ENCODE results near the gene SLC5A6.
A peak's percentile ranks its signal among the peaks of the same experiment; 100 is the strongest.
"Not testable (repeated sequence)": the region's sequence is repeated elsewhere in the genome, so short reads cannot be mapped to it uniquely, and the experiment has no call there.

Gene SLC5A6

GRCh38 chr2:27177441-27178351 lies 34.4 kb downstream of the SLC5A6 start:
- FAIRE-seq (peak; percentile 17), DNase-seq (ENCODE audit: low spot score) (no peak)

DNA sequence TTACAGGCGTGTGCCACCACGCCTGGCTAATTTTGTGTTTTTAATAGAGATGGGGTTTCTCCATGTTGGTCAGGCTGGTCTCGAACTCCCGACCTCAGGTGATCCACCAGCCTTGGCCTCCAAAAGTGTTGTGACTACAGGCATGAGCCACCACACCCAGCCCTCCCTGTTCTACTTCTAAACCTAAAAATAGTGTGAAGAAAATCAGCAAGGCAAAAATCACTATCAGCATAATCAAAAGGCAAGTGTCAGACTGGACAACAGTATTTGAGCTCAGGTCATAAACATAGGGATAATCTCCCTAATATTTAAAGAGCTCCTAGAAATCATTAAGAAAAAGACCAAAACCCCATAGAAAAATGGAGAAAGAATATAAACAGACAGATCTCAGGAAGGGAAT lies 36.3 kb downstream of the SLC5A6 start:
- FAIRE-seq = not testable (repeated sequence)

GRCh38 chr2:27175330-27175729 lies 36.7 kb downstream of the SLC5A6 start:
- DNase-seq (ENCODE audit: low spot score) = no peak
- no peak for FAIRE-seq

More for the DNA sequence above, 36.3 kb downstream of the SLC5A6 start:
- DNase-seq (ENCODE audit: low spot score) = not testable (repeated sequence)

DNA sequence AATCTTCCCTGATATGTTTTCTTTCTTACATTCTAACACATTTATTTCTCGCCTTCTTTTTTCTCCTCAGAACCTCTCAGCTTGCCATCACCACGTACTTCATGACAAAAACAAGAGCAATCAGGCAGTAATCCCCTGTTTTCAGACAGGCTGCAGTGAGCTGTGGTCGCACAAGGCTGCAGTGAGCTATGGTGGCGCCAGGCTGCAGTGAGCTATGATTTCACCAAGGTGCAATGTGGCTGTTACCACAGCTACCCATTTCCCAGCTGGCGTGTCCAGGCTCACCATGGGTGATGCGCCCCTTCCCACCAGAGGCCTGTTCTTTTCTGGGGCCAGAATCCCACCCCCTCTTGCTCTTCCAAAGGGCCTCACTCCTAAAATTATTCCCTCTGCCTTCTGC lies 37.4 kb downstream of the SLC5A6 start:
- DNase-seq (ENCODE audit: low spot score) (no peak), FAIRE-seq (no peak)

- FAIRE-seq (no peak), DNase-seq (ENCODE audit: low spot score) (no peak)
These were observed 40.7 kb downstream of the SLC5A6 start for GRCh38 chr2:27171351-27171848.

GRCh38 chr2:27170581-27171337 lies 41.3 kb downstream of the SLC5A6 start:
- FAIRE-seq = no peak
- DNase-seq (ENCODE audit: low spot score) = no peak

DNA sequence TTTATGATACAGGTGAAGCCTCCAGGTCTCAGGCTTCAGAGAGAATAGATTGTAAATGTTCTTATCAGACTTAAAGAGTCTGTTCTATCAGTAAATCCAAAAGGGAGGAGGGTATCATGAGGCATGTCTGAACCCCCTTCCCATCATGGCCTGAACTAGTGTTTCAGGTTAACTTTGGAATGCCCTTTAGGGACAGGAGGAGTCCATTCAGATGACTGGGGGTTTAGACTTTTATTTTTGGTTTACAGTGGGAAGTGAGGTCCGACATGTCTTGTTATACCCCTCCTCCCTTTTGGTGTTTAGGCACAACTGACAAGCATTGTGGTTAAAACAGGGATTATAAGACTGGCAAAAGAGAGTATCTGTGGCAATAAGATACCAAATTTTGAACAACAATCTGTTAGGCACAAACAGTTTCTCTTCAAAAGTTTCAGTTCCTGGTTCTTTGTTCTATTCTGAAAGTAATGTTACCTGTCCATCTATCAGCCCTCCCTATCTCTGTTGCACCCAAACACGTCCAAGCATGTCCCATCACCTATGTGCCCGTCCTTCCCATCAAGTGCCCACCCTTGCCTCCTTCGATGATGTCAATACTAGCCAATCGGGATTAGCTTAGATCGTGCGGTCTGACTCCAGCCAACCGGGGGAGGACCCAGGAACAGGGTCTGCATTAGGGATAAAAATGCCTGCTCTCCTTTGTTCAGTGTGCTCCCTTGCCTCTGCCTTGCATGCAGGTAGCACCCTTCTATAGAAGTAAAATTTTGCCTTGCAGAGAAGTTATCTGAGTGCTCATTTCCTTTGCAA lies 46.9 kb downstream of the SLC5A6 start:
- FAIRE-seq = no peak
- no peak for DNase-seq (ENCODE audit: low spot score)

DNA sequence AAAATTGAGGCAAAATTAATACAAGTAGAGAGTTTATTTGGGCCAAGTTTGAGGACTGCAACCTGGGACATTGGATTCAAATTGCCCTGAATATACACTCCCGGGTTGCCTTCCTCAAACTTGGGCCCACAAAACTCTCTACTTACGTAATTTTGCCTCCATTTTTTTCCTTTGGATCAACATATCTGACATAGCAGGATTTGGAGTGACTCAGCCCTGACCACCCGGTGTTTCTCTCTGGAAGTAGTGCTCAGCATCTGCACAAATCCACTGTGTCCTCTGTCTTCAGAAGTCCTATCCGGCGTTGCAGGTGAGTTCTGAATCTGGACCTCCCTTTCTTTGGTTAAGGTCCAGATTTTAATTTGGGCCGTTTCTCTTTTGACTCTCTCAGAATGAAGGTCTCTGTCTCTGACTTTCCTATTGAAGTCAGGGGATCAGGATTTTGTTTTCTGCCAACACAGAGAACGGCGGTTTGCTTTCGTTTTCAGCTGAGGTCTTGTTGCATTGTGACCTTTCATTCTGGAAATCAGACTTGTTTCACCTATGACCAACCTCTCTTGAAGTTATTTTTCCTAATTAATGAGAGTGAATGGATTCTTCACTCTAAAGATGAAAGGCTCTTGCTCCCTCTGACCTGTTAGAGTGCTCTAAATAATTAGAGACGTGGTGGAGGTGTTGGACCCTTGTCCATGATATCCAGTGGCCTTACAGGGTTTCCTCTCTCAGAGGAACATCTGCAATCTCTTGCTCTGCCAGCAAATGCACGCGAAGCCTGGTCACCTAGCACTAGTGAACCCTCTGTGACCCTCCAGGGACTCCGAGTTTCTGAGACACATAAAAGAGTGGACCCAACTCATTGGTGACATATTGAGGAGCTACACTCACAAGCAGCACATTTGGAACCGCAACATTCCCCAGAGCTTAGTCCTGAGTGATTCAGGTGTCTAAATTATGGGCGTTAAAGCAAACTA lies 49.6 kb downstream of the SLC5A6 start:
- DNase-seq (ENCODE audit: low spot score) (peak; percentile 63), FAIRE-seq (no peak)

GRCh38 chr2:27160191-27160590 lies 51.9 kb downstream of the SLC5A6 start:
- DNase-seq (ENCODE audit: low spot score) (no peak), FAIRE-seq (no peak)

DNA sequence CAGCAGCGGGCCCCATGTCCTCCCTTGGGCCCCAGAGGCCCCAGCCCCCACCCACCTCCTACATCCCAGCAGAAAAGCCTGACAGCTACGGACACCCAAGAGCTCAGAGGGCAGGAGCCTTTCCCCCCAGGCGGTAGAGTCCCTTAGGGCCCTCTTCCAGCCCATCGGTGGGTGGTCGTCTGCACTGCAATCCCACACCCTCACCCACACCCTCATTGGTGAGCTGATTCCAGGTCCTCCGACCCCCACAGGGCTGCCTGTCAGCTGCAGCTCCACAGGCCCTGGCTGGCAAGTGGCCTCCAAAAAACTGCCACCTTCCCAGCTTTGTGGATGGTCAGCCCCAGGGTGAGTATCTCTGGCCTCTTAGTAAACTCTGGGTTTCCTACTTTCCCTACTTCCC lies 52.8 kb downstream of the SLC5A6 start:
- FAIRE-seq = no peak

DNA sequence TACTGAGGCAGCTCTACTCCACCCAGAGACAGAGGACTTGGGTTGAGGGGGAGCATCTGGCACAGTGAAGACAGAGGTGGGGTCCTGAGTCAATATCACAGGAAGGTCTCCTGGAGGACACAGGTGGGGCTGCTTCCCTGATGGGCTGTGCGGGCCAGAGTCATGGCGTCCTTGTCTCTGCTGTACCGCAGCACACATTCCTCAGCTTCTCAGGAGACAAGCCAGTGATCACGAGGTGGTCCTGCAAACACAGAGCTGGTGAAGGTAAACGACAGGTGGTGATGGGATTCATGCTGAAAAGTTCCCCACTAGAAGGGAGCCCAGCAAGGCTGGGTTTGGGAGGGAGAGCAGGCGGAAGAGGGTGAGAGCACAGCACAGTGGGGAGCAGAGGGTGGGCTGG lies 53.6 kb downstream of the SLC5A6 start:
- DNase-seq (ENCODE audit: low spot score) = no peak
- no peak for FAIRE-seq

More for the DNA sequence above, 52.8 kb downstream of the SLC5A6 start:
- DNase-seq (ENCODE audit: low spot score) = no peak

DNA sequence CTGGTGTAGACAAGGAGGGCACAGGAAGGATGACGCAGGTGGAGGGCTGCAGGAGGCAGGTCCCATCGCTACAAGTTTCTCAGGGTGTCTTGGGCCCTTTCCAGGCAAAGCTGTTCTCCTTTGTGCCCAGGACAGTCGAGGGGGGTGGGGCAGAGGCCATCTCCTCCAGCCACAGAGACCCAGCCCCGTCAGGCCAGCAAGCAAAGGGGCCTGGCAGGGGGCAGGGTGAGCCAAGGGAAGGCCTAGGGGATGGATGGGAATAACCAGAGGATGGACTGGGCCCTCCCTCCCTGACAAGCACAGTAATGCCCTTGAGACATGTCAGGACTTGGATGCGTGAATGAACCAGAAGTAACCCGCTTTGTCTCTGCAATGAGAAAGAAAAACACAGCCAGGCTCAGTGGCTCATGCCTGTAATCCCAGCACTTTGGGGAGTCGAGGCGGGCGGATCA lies 57.0 kb downstream of the SLC5A6 start:
- DNase-seq (ENCODE audit: low spot score) = no peak
- no peak for FAIRE-seq

DNA sequence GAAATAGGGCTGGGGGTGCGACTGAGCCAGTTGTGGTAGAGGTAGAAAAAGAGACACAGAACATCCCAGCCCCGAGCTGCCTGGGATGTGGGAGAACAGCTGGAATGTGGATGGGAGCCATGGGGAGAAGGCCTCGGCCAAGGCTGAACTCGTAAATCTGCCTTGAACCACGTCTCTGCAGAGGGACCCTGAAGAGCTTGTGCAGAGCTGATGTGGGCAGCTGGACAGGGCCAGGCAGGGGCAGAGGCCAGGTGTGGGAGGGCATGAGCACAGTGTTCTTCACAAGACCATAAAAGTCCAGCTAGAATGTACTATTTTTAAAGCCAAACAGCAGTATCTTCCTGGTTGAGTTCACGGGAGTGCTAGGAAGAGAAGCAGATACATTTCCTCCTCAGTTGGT lies 57.6 kb downstream of the SLC5A6 start:
- no peak for DNase-seq (ENCODE audit: low spot score)
- FAIRE-seq = no peak

- FAIRE-seq = no peak
- peak; percentile 41 for DNase-seq (ENCODE audit: low spot score)
These were observed 59.1 kb downstream of the SLC5A6 start for GRCh38 chr2:27152796-27153464.

- no peak for DNase-seq (ENCODE audit: low spot score)
- no peak for FAIRE-seq
These were observed 59.8 kb downstream of the SLC5A6 start for GRCh38 chr2:27152102-27152795.

DNA sequence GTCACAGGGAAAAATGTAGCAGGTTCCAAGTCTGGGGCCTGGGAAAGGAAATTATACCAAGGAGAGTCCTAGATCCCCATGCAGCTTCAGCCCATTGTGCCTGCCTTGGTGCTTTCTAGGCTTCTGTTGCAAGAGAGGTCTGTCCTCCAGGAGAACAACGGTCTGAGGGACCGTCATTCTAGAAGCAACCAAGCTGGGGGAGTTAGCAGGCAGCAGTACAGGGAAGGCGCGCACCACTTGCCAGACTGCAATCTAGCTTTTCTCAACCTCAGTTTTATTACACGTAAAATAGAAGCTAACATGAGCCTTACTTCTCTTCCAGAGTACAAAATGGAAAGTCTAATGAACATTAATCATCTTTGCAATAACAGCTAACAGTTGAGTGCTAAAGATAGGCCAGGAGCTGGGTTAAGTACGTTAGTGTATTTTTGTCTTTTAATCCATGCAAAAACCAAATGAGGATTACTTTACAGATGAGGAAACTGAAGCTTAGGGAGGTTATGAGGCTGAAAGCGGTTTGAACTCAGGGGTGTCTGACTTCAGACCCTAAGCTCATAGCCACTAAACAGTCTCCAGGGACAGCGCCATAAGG lies 61.3 kb downstream of the SLC5A6 start:
- FAIRE-seq (peak; percentile 40), DNase-seq (ENCODE audit: low spot score) (no peak)
